ENCODE measurements around the gene IFITM1. TPM values are rescaled to one million over a fixed set of nuclear protein-coding genes. Genes with fewer than 3 reads are reported as not detected.

IFITM1 gene
- total RNA-seq, 2 experiments from 2014 or later = 296 to 304 TPM

DNA sequence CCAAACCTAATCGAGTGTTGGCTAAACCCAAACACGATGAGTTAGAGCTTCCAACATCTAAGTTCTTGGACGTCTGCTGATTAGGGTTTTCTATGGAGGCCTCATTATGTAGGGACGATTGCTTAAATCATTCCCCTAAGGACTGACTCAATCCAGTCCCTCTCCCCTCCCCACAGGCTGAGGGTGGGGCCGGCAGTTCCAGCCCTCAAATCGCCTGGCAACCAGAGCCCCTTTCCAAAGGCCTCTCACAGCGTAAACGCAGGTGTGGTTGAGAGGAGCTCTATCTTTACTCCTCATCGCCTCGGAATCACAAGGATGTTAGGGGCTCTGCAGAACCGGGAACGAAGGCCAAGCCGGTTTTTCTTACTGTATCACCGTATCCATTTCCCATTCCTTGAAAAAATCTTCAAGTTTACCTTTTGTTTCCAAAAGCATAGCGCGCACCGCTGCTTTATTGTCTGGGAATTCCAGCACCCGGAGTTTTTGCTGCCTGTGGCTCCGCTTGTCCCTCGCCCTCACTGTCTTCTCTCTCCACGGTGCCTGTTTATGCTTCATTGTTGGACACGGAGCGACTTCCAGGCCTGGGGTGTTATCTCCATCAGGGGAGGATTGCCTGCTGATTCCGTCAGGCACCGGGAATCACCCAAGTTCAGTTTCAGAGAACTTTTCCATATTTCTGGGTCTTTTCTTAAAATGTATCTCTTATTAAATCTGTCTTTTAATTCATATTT lies 20.6 kb downstream of the IFITM1 start:
- Mint-ChIP-seq H3K27ac (no peak overlapping the region), H3K4me1 (ENCODE audit: low read depth) (peaks cover 48% of the 10 kb centered on the region), H3K27me3 (no peaks in the 10 kb centered on the region), H3K36me3 (ENCODE audit: low read depth) (peaks cover 3% of the 10 kb centered on the region), H3K9me3 (peaks cover 3% of the 10 kb centered on the region), H3K4me3 (no peak overlapping the region)
- CTCF ChIA-PET = no interaction called here
- TF ChIP-seq, protein P1, sequence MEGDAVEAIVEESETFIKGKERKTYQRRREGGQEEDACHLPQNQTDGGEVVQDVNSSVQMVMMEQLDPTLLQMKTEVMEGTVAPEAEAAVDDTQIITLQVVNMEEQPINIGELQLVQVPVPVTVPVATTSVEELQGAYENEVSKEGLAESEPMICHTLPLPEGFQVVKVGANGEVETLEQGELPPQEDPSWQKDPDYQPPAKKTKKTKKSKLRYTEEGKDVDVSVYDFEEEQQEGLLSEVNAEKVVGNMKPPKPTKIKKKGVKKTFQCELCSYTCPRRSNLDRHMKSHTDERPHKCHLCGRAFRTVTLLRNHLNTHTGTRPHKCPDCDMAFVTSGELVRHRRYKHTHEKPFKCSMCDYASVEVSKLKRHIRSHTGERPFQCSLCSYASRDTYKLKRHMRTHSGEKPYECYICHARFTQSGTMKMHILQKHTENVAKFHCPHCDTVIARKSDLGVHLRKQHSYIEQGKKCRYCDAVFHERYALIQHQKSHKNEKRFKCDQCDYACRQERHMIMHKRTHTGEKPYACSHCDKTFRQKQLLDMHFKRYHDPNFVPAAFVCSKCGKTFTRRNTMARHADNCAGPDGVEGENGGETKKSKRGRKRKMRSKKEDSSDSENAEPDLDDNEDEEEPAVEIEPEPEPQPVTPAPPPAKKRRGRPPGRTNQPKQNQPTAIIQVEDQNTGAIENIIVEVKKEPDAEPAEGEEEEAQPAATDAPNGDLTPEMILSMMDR (IDR thresholded peaks at IDR 0.05) = no peak
- DNase-seq (no peak), ATAC-seq (no peak)
- POLR2A ChIA-PET = interaction anchor here (0.9 to 2.2 kb wide), 2 partner anchors 9 to 21 kb away, joined by 3 to 9 read pairs; no protein-coding TSS in a partner anchor
- intact Hi-C loops (cut with micrococcal nuclease) = no loop called here

DNA sequence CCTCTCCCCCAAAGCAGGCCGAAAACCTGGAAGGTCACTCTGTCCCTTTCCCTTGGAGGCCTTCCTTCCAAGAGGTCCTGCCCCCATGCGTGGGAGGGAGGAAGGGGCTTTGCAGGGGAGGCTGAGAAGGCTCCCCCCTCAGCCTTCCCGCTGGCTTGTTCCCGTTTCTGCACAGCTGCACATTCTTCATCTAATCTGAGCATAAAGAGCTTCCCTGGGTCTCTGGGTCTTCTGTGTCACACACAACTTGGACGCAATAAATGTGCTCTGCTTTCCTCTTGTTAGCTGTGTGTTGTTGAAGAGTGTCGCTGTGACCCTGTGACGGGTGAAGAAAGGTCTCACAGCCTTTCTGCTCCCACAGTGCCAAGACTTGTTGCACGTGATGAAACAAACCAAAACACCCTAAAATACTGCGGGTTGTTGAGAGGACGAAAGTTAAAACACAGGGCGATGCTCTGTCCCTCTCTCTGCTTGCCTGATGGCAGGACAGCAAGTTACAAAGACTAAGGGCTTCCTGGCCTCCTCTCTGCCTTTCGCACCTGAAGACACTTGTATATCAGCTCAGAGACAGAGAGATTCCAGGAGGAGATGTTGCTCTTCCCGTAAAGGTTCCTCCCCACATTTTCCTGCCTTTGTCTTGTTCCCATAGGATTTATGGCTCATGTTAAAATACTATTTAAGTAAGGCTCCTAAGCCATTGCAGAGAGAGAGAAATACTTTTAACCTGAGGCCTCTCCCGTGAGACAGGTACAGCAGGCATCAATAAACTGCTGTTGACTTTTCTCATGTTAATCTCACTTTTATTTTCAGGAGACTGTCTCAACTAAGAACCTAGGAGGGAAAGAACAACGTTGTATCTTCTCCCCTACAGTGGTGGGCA lies 22.2 kb downstream of the IFITM1 start:
- Mint-ChIP-seq H3K27ac (no peak overlapping the region), H3K27me3 (no peaks in the 10 kb centered on the region), H3K4me3 (no peak overlapping the region), H3K36me3 (ENCODE audit: low read depth) (peaks cover 3% of the 10 kb centered on the region), H3K9me3 (peaks cover 3% of the 10 kb centered on the region), H3K4me1 (ENCODE audit: low read depth) (peaks cover 39% of the 10 kb centered on the region)
- ChIA-PET POLR2A (interaction anchor here (1.0 to 1.1 kb wide), 3 partner anchors 8 to 19 kb away, joined by 3 to 4 read pairs (median 4); no protein-coding TSS in a partner anchor), CTCF (no interaction called here)
- DNase-seq (no peak), ATAC-seq (no peak)
- intact Hi-C loops (cut with micrococcal nuclease) = no loop called here
- TF ChIP-seq, protein P1 (IDR thresholded peaks at IDR 0.05) = no peak

DNA sequence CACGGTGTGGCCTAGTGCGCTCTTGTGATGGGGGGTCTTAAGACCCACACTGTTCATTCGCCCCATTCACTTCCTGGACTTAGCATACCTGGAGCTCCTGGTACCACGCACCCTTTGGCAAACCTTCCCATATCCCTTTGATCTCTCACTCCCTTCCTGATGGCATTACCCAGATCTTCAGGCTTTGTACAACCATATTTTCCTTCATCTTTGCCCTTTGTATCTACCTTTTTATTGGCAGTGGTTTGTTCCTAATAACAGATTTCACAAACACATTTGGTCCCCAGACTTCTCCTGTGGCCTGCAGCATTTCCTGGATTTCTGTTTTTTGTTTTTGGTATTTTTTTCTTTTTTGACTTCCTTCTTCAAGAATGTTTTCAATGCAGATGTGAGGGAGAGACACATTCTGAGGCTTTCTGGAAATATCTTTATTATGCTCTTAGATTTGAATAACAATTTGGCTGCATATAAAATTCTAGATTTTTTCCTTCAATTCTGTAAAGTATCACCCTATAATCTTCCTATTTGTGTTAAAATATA lies 22.9 kb downstream of the IFITM1 start:
- Mint-ChIP-seq H3K36me3 (ENCODE audit: low read depth) (peaks cover 1% of the 10 kb centered on the region), H3K4me3 (no peak overlapping the region), H3K9me3 (peaks cover 3% of the 10 kb centered on the region), H3K27me3 (no peaks in the 10 kb centered on the region), H3K27ac (no peak overlapping the region), H3K4me1 (ENCODE audit: low read depth) (peaks cover 38% of the 10 kb centered on the region)
- CTCF ChIA-PET = no interaction called here
- TF ChIP-seq, protein P1 (IDR thresholded peaks at IDR 0.05) = no peak
- ATAC-seq (no peak), DNase-seq (no peak)
- POLR2A ChIA-PET = interaction anchor here (1.0 kb wide), 2 partner anchors 9 to 10 kb away, joined by 3 to 4 read pairs; no protein-coding TSS in a partner anchor
- intact Hi-C loops (cut with micrococcal nuclease) = no loop called here

DNA sequence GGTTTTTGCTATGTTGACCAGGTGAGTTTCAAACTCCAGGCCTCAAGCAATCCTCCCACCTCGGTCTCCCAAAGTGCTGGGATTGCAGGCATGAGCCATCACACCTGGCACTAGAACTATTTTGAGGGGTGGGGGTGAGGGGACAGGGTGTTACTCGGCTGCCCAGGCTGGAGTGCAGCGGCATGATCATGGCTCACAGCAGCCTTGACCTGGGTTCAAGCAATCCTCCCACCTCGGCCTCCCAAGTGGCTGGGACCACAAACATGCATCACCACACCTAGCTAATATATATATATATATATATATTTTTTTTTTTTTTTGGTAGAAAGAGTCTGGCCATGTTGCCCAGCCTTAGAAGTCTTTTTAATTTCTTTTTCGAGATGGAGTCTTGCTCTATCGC lies 23.9 kb downstream of the IFITM1 start:
- Mint-ChIP-seq H3K27ac (no peak overlapping the region), H3K27me3 (no peaks in the 10 kb centered on the region), H3K36me3 (ENCODE audit: low read depth) (no peaks in the 10 kb centered on the region), H3K4me1 (ENCODE audit: low read depth) (peaks cover 38% of the 10 kb centered on the region), H3K4me3 (no peak overlapping the region), H3K9me3 (peaks cover 3% of the 10 kb centered on the region)
- DNase-seq = no peak
- intact Hi-C loops (cut with micrococcal nuclease) = no loop called here
- no peak for ATAC-seq
- CTCF ChIA-PET = interaction anchor here (0.7 to 5.2 kb wide), 3 partner anchors 10 to 87 kb away, joined by 3 to 19 read pairs (median 3); no protein-coding TSS in a partner anchor
- POLR2A ChIA-PET = interaction anchor here (0.7 to 5.4 kb wide), 2 partner anchors 8 to 69 kb away, joined by 3 to 23 read pairs; no protein-coding TSS in a partner anchor
- TF ChIP-seq, protein P1 (IDR thresholded peaks at IDR 0.05) = no peak
